SK-N-SH (cell line): ENCODE measurements around the gene RCSD1.

Source experiments
- CTCF ChIP-seq: fragments of 200-600 bp; sonication (generic); IDR thresholded peaks from 2 replicates; pipeline ENCODE4 v1.6.1; 2017; ENCODE audit warnings: antibody characterized with exemption, mild to moderate bottlenecking, moderate library complexity
- EZH2phosphoT487 ChIP-seq: fragments of 200-600 bp; sonication (generic); IDR thresholded peaks from 2 replicates; pipeline ENCODE4 v1.6.1; 2017; ENCODE audit warnings: low read depth, mixed run types, mild to moderate bottlenecking, antibody characterized with exemption, moderate library complexity, borderline replicate concordance
- MAX ChIP-seq: IDR thresholded peaks from 2 replicates; pipeline ENCODE4 v1.4.0; 2012; ENCODE audit warnings: low read depth
- POLR2AphosphoS5 ChIP-seq: IDR thresholded peaks from 2 replicates; pipeline ENCODE4 v1.6.1; 2012; ENCODE audit warnings: low read depth, low read length
- RAD21 ChIP-seq: IDR thresholded peaks from 2 replicates; pipeline ENCODE4 v1.6.1; 2012; ENCODE audit warnings: mild to moderate bottlenecking, low read length
- REST ChIP-seq: IDR thresholded peaks from 2 replicates; pipeline ENCODE4 v1.6.1; 2012; ENCODE audit warnings: mild to moderate bottlenecking, low read depth, low read length, moderate library complexity
- RFX5 ChIP-seq: IDR thresholded peaks from 2 replicates; pipeline ENCODE4 v1.6.1; 2012; ENCODE audit warnings: mild to moderate bottlenecking, improper control_type of control experiment, low read length
- SMC3 ChIP-seq: IDR thresholded peaks from 2 replicates; pipeline ENCODE4 v1.6.1; 2012; ENCODE audit warnings: low read depth, low read length, improper control_type of control experiment
- TAF1 ChIP-seq: IDR thresholded peaks from 2 replicates; pipeline ENCODE4 v1.6.1; 2012; ENCODE audit warnings: low read depth, mild to moderate bottlenecking, low read length, moderate library complexity, borderline replicate concordance
- USF1 ChIP-seq: IDR thresholded peaks from 2 replicates; pipeline ENCODE4 v1.4.0; 2012; ENCODE audit warnings: low read depth, borderline replicate concordance
- YY1 ChIP-seq: IDR thresholded peaks from 2 replicates; pipeline ENCODE4 v1.4.0; 2012; ENCODE audit warnings: low read depth, mild to moderate bottlenecking

- TF ChIP-seq REST: no peak
- no peak for TF ChIP-seq CTCF
- no peak for TF ChIP-seq POLR2AphosphoS5
- TF ChIP-seq TAF1: no peak
- TF ChIP-seq MAX: no peak
- TF ChIP-seq USF1: no peak
- no peak for TF ChIP-seq EZH2phosphoT487
- TF ChIP-seq YY1: no peak
- TF ChIP-seq RAD21: no peak
- no peak for TF ChIP-seq RFX5
- no peak for TF ChIP-seq SMC3
Observed at GRCh38 chr1:167648252-167648849, 18.3 kb downstream of the RCSD1 start.
